GM19452 (cell line): ENCODE results near the gene DISP3.

Source experiments
- ATAC-seq: cut with Tn5 transposase; IDR thresholded peaks from one replicate; pipeline ENCODE4 v1.9.1; 2021; ENCODE audit not compliant: unreplicated experiment

The DISP3 gene

GRCh38 chr1:11483581-11484320 lies 4.8 kb downstream of the DISP3 start:
- no peak for ATAC-seq

DNA sequence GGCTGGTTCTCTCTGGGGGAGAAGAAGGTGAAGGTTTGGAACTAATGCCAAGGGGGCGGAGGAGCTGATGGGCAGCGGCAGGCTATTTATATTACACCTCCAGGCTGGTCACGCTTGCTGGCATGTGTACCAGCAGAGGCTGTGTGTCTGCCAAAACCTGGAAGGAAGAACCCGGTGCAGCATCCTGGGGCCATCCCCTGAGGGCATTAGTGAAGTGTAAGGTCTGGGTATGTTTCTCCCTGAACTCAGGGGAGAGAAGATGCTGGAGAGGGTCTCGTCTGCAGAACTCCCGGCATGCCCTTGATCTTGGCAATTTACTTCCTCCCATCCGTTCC lies 5.3 kb downstream of the DISP3 start:
- no peak for ATAC-seq

DNA sequence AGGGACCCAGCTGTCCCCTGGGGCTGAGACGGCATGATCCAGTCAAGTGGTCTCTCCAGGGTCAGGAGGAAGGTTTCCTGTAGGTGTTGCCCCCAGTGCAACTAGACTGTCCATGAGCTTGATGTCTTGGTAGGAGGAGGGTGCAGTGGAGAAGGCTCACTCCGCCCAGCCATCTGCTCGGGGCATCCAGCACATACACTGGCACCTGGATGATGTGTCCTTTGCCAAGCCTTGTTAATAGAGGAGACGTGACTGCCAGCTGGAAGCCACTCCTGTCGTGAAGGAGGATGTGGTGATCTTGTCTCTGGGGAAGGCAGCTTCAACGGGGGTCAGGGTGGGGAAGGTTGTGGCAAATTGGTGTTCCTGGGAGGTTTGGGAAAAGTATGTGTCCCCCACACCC lies 6.2 kb downstream of the DISP3 start:
- no peak for ATAC-seq

DNA sequence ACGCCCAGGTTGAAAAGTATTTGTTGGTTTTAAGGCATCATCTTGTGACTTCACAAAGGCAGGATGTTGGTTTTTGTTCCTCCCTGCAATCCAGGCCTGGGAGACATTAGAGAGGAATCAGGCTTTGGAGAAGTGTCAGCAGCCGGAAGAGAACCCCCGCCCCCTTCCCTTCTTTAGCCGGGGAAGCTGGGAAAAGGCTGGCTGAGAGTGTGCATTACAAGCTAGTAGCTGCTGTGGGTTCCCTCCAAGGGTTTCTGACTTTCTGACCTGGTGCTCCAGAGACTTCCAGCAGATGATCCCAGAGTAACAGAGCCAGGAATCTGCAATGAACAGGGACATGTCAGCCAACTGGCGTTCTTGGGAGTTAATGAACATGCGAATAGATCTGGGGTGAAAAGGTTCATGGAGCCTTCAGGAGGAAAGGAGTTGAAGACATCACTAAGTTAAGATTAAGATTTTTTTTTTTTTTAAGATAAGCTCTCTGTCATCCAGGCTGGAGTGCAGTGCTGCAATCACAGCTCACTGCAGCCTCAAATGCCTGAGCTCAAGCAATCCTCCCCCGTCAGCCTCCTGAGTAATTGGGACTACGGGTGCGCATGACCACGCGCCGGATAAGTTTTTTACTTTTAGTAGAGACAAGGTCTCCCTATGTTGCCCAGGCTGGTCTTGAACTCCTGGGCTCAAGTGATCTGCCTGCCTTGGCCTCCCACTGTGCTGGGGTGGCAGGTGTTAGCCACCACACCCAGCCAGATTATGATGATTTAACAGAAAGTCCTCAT lies 7.5 kb downstream of the DISP3 start:
- ATAC-seq, result no peak

DNA sequence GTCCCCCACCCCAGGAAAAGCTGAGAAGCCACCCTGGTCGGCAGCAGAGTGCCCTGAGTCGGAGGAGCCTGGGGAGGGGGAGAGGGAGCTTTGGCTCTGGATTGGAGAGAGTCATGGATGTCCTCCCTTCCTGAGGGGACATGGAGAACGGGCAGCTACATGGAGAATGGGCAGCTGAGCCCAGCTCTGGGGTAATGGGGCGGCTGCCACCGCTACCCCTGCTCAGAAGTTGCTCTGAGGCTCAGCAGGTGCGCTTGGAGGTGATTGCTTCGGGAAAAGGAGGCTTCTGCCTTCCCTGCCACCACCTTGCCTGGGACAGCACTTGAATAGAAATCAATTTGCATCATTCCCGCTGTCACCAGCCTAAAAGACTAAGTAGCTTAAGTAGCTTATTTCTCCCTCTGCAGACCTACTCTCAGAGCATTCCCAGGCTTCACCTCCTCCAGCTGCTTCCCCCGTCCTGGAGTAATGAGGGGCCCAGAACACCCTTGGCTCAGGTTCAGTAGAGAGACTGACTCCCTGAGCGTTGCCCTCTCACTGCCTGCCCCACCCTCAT lies 8.3 kb downstream of the DISP3 start:
- no peak for ATAC-seq

DNA sequence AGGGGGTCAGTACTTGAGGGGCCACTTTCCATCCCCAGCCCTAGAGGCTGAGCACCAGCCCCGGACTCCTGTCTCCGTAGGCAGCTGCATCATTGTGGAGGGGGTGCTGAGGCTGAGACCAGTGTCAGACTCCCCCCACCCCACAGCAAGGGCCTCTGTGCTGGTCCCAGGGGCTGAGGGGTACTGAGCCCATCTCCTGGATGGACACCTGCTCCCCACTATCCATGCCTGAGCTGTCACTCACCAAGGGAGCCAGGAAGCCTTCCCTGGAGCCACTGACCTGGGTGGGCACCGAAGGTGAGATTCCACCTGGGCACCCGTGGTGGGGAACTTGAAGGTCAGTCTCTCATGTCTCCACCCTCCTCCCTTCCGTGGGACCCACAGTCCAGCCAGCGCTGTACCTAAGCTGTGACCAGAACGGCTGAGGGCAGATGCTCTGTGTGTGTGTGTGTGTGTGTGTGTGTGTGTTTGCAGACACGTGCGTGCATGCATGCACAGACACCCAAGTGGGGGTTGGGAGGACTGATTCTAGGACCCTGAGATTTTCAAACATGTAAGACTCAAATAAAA lies 9.3 kb downstream of the DISP3 start:
- no peak for ATAC-seq

DNA sequence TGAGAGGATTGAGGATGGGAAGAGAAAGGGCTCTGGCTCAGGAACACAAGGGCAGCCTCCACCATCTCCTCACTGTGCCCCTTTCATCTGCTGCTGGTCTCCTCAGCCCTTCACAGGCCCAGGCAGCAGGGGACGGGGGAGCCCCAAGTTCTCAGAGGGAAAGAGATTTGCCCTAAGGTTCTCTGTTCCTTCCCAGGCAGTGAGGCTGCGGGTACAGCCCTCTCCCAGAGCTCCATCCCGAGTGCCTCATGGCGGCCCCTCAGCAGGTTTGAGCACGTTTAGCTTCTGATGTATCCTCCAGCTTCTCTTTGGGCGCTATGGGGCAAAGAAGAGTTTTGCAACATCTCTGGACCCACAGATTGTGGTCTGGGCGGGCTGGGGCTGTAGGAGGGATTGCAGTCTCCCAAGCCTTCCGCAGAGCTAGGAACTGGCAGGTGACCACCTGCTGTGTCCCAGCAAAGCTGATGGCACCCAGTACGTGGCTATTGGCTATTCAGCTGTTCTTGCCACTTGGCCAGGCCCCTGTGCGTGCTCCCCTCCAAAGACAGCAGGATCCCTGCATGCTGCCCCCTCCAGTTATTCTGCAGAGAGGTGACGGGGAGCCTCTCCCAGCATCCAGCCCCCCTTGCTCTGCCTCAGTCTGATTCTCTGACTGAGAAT lies 10.1 kb downstream of the DISP3 start:
- ATAC-seq, result no peak

GRCh38 chr1:11492235-11492634 lies 13.3 kb downstream of the DISP3 start:
- no peak for ATAC-seq

DNA sequence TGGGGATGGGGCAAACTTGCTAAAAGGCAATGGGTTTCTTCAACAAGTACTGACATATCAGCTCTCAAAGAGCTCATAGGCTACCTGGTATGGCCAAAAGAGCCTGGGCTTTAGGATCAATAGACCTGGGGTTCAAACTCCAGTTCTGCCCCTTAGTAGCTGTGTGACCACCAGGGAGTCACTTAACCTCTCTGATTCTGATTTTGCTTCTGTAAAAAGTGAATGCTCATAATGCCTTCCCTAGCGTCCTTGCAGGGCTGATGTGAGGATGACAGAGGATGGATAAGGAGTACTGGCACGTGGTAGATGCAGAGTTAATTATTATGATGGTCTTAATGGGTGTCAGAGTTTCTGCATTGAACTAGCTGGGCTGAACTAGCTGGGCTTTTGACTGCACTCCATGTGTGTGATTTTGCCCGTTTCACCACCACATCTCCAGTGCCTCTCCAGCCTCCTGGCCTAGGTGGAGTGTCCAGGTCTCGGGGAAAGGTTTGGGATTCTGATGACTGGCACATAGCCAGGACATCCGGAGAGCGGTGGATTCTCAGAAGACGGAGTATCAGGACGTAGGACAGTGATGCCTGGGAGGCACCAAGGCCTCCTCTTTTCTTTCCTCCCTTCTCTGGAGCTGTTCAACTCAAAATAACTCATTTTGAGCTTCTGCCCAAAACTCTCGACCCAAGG lies 15.2 kb downstream of the DISP3 start:
- ATAC-seq, result no peak

GRCh38 chr1:11494771-11495170 lies 15.8 kb downstream of the DISP3 start:
- ATAC-seq, result no peak

DNA sequence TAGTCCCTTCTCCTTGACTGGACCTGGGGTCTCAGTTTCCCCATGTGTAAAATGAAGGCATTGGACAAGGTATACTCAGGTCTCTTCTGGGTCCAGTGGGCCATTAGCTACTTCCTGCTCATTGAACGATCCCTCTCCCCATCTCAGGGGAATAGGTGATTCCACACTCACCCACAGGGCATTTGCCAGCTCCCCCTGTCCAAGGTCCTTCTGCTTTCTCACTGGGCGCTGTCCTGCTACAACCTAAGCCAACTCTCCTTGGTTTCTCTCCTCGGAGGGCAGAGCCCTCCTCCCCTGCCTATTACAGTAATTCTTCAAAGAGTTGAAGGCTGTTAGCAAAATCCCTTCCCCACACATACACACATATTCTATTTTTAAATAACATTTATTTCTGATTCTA lies 16.6 kb downstream of the DISP3 start:
- ATAC-seq, result no peak

DNA sequence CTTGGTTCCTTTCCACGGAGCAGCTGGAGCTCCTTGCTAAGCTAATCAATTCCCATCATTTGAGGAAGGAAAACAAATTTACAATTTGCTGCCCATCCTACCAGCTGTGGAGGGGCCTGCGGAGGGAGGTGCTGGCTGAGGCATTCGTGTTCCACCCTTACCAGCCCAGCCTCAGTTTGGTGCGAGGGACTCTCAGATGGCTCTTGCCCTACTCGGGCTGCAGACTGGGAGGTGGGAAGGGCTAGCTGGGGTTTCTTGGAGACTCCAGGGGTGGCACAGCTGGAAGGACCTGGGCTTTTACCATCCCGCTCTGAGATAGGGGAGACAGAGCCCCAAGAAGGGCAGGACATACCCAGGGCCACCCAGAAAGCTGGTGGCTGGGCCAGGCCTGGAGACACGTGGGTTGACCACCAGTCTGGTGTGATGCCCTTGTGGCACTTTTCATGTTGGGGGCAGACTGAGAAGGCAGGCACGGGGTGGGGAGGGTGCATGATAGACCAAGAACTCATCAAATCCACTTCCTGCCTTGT lies 17.7 kb downstream of the DISP3 start:
- ATAC-seq, result no peak

DNA sequence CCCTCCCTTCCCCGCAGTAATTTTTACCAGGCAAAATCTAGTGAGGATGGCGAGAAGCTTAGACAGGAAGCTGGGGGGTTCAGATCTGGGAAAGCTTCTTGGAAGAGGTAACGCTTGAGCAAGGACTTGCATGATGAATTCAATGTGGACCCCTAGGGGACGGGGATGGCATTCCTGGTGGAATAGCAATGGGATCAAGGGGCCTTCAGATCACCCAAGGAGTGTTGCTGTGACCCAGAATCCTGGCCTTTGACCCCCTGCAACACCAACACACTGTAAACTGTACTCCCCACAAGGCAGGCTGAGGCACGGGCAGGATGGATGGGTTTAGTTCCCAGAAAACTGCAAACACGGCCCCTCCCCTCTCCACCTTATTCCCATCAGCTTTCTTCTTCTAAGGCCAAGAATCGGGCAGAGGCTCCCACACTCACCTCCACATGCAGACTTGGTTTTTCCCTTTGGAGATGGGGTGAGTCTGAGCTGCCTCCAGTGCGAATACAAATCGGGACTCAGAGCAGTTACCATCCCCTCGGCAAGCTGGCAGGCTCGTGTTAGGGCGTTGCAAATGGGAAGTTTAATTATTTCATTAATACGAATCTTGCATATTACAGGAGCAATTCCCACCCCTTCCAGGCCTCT lies 20.1 kb downstream of the DISP3 start:
- no peak for ATAC-seq

- no peak for ATAC-seq
Measured at GRCh38 chr1:11499601-11500331, 20.8 kb downstream of the DISP3 start.

GRCh38 chr1:11500881-11501280 lies 21.9 kb downstream of the DISP3 start:
- no peak for ATAC-seq

- no peak for ATAC-seq
Measured at GRCh38 chr1:11501491-11501897, 22.5 kb downstream of the DISP3 start.

DNA sequence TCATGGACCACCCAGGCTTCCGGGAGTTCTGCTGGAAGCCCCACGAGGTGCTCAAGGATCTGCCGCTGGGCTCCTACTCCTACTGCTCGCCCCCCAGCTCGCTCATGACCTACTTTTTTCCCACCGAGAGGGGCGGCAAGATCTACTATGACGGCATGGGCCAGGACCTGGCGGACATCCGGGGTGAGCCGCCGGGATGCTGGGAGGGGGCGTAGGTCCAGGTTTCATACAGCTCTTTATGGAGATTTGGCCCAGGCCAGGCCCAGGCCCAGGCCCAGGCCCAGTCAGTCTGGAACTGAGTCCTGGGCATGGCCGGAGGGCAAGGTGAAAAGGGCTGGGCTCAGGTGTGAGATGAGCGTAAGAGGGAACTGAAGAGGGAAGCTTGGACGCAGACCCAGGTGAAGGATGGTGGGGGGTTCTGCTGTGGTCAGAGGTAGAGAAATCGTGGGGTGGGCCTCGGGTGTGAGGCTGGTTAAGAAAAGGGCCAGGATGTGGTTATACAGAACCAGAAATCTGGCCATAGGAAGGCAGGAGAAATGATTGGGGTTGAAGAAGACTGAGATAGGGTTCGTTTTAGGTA lies 23.0 kb downstream of the DISP3 start:
- no peak for ATAC-seq

GRCh38 chr1:11502516-11502915 lies 23.6 kb downstream of the DISP3 start:
- no peak for ATAC-seq

- ATAC-seq, result no peak
Measured at GRCh38 chr1:11504599-11504998, 25.6 kb downstream of the DISP3 start.
